NCI-H1105 (cell line): ENCODE results near the gene CA10.

Experiments
- DNase-seq: peaks from one replicate; lab custom pipeline; 2025; lab: John Stamatoyannopoulos, UW

The CA10 gene

GRCh38 chr17:52145476-52145875 is 13.0 kb downstream of the CA10 start:
- DNase-seq, result no peak

GRCh38 chr17:52143542-52143941 is 15.0 kb downstream of the CA10 start:
- DNase-seq, result no peak

GRCh38 chr17:52140601-52141000 is 17.9 kb downstream of the CA10 start:
- no peak for DNase-seq

GRCh38 chr17:52138752-52139151 is 19.8 kb downstream of the CA10 start:
- DNase-seq, result no peak

- DNase-seq, result no peak
Observed at GRCh38 chr17:52138350-52138749, 20.2 kb downstream of the CA10 start.

- DNase-seq, result no peak
Observed at GRCh38 chr17:52136166-52136565, 22.3 kb downstream of the CA10 start.

GRCh38 chr17:52134641-52135040 is 23.9 kb downstream of the CA10 start:
- no peak for DNase-seq

- DNase-seq, result no peak
Observed at GRCh38 chr17:52128721-52129120, 29.8 kb downstream of the CA10 start.

- no peak for DNase-seq
Observed at GRCh38 chr17:52124993-52125392, 33.5 kb downstream of the CA10 start.

GRCh38 chr17:52124561-52124960 is 34.0 kb downstream of the CA10 start:
- DNase-seq, result no peak

- no peak for DNase-seq
Observed at GRCh38 chr17:52120465-52120864, 38.0 kb downstream of the CA10 start.

GRCh38 chr17:52110923-52111581 is 47.5 kb downstream of the CA10 start:
- no peak for DNase-seq

- DNase-seq, result no peak
Observed at GRCh38 chr17:52106638-52107261, 51.8 kb downstream of the CA10 start.

GRCh38 chr17:52106072-52106471 is 52.4 kb downstream of the CA10 start:
- no peak for DNase-seq

GRCh38 chr17:52105591-52105990 is 52.9 kb downstream of the CA10 start:
- DNase-seq, result no peak

- DNase-seq, result no peak
Observed at GRCh38 chr17:52096056-52096455, 62.5 kb downstream of the CA10 start.

- no peak for DNase-seq
Observed at GRCh38 chr17:52084176-52084575, 74.3 kb downstream of the CA10 start.

- no peak for DNase-seq
Observed at GRCh38 chr17:52079496-52079895, 79.0 kb downstream of the CA10 start.

GRCh38 chr17:52071712-52072111 is 86.8 kb downstream of the CA10 start:
- DNase-seq, result no peak

GRCh38 chr17:52064791-52065211 is 93.7 kb downstream of the CA10 start:
- DNase-seq, result no peak

- no peak for DNase-seq
Observed at GRCh38 chr17:52049496-52049895, 109.0 kb downstream of the CA10 start.

GRCh38 chr17:52049051-52049450 is 109.5 kb downstream of the CA10 start:
- DNase-seq, result no peak

GRCh38 chr17:52048137-52048898 is 110.2 kb downstream of the CA10 start:
- no peak for DNase-seq
